Astrocyte (in vitro differentiated cells and primary cell): ENCODE measurements around the gene EXOG. TPM values are rescaled to one million over a fixed set of nuclear protein-coding genes. Genes with fewer than 3 reads are reported as not detected.

Experiments
- DNase-seq: peaks from one replicate; pipeline ENCODE4 v3.0.0-alpha.2; 2010; ENCODE audit warnings: low read depth
- FAIRE-seq: peaks from 2 replicates; lab custom pipeline; 2011; peaks lifted over from hg19 to GRCh38; lab: Jason Lieb, UNC
- H2AFZ ChIP-seq: 2 replicates; pipeline ENCODE4 v1.6.0; 2012; ENCODE audit warnings: low read depth, low read length, inconsistent platforms
- H3K27ac ChIP-seq: 2 replicates; pipeline ENCODE4 v1.5.1; 2011; ENCODE audit warnings: low read depth, low read length, inconsistent platforms
- H3K27me3 ChIP-seq: 2 replicates; pipeline ENCODE4 v1.6.0; 2011; ENCODE audit warnings: low read length, inconsistent platforms; ENCODE audit not compliant: insufficient read depth
- H3K36me3 ChIP-seq: 2 replicates; pipeline ENCODE4 v1.5.1; 2011; ENCODE audit warnings: low read length, inconsistent platforms; ENCODE audit not compliant: insufficient read depth
- H3K4me1 ChIP-seq: 2 replicates; pipeline ENCODE4 v1.5.1; 2011; ENCODE audit warnings: low read length, inconsistent platforms; ENCODE audit not compliant: insufficient read depth
- H3K4me2 ChIP-seq: 2 replicates; pipeline ENCODE4 v1.6.0; 2012; ENCODE audit warnings: low read length, inconsistent platforms
- H3K4me3 ChIP-seq: 2 replicates; pipeline ENCODE4 v1.5.1; 2011; ENCODE audit warnings: low read depth, mild to moderate bottlenecking, low read length, inconsistent platforms; ENCODE audit not compliant: insufficient read depth
- H3K79me2 ChIP-seq: 2 replicates; pipeline ENCODE4 v1.6.0; 2012; ENCODE audit warnings: mild to moderate bottlenecking, low read length, inconsistent platforms; ENCODE audit not compliant: insufficient read depth
- H3K9ac ChIP-seq: 2 replicates; pipeline ENCODE4 v1.6.0; 2012; ENCODE audit warnings: mild to moderate bottlenecking, low read length, inconsistent platforms
- H3K9me3 ChIP-seq: 2 replicates; pipeline ENCODE4 v1.5.1; 2012; ENCODE audit warnings: low read depth, mild to moderate bottlenecking, low read length, inconsistent platforms; ENCODE audit not compliant: insufficient read depth
- H4K20me1 ChIP-seq: 2 replicates; pipeline ENCODE4 v1.6.0; 2012; ENCODE audit warnings: low read length, inconsistent platforms; ENCODE audit not compliant: insufficient read depth
- H3K27ac Mint-ChIP-seq: one replicate; pipeline ENCODE4 v1.8.0; 2021; ENCODE audit warnings: mild to moderate bottlenecking, mixed read lengths; ENCODE audit not compliant: unreplicated experiment
- H3K27me3 Mint-ChIP-seq: one replicate; pipeline ENCODE4 v1.8.0; 2021; ENCODE audit warnings: low read depth, mixed read lengths; ENCODE audit not compliant: unreplicated experiment
- H3K36me3 Mint-ChIP-seq: one replicate; pipeline ENCODE4 v1.8.0; 2021; ENCODE audit warnings: low read depth, mixed read lengths; ENCODE audit not compliant: unreplicated experiment
- H3K4me1 Mint-ChIP-seq: one replicate; pipeline ENCODE4 v1.8.0; 2021; ENCODE audit warnings: low read depth, mixed read lengths; ENCODE audit not compliant: unreplicated experiment
- H3K4me3 Mint-ChIP-seq: one replicate; pipeline ENCODE4 v1.8.0; 2021; ENCODE audit warnings: mild to moderate bottlenecking, moderate library complexity, mixed read lengths; ENCODE audit not compliant: unreplicated experiment
- H3K9me3 Mint-ChIP-seq: one replicate; pipeline ENCODE4 v1.8.0; 2021; ENCODE audit warnings: mild to moderate bottlenecking, mixed read lengths; ENCODE audit not compliant: unreplicated experiment
- CTCF ChIP-seq: IDR thresholded peaks from 2 replicates; pipeline ENCODE4 v1.5.1; 2011; ENCODE audit warnings: low read depth, mild to moderate bottlenecking, inconsistent platforms, low read length, moderate library complexity; ENCODE audit not compliant: insufficient read depth
- EZH2 ChIP-seq: IDR thresholded peaks from 2 replicates; pipeline ENCODE4 v1.6.1; 2012; ENCODE audit warnings: mild to moderate bottlenecking, low read length, inconsistent platforms; ENCODE audit not compliant: insufficient read depth
- total RNA-seq: library from RNA; stranded (reverse); gene quantifications from 2 replicates; pipeline ENCODE4 v1.2.1, GENCODE V29; 2021

EXOG gene
- total RNA-seq, 1 donor from 2014 or later, result 11.5 TPM

DNA sequence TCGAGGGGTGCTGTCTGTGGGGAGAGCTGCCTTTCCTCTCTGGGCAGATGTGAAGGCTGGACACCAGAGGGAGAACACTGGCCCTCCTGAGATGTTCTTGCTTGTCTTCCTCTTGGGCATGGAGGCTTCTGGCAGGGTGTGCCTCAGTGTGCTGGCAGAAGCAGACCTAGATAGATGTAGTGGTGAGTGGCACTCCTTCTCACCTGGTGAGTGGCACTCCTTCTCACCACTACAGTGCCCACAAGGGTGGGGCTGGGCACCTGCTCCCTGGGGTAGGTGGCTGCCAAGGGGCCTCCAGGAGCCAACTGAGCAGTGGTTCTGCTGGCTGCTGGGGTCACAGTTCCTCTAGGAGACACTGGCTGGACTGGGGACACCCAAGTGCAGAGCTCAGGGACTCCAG is 23.8 kb upstream of the EXOG start:
- no peak for FAIRE-seq

GRCh38 chr3:38473229-38473628 is 22.9 kb upstream of the EXOG start:
- no peaks in the 10 kb centered on the region for H3K27me3 ChIP-seq
- H2AFZ ChIP-seq, result no peak overlapping the region
- H3K9me3 ChIP-seq, result no peaks in the 10 kb centered on the region
- Mint-ChIP-seq H3K9me3 (peaks cover 10% of the 10 kb centered on the region), H3K4me3 (no peak overlapping the region), H3K4me1 (peaks cover 10% of the 10 kb centered on the region), H3K27me3 (no peaks in the 10 kb centered on the region), H3K27ac (peak overlapping the region; percentile 58), H3K36me3 (peaks cover 4% of the 10 kb centered on the region)
- no peak overlapping the region for H3K27ac ChIP-seq
- no peaks in the 10 kb centered on the region for H3K36me3 ChIP-seq
- H3K4me2 ChIP-seq, result no peak overlapping the region
- FAIRE-seq, result no peak
- no peak overlapping the region for H3K9ac ChIP-seq
- no peak overlapping the region for H3K4me3 ChIP-seq
- no peak for TF ChIP-seq EZH2
- no peak for TF ChIP-seq CTCF
- H3K4me1 ChIP-seq, result no peaks in the 10 kb centered on the region
- H3K79me2 ChIP-seq, result peaks cover 3% of the 10 kb centered on the region
- no peak for DNase-seq
- peaks cover 34% of the 10 kb centered on the region for H4K20me1 ChIP-seq

More for the DNA sequence above, 23.8 kb upstream of the EXOG start:
- H3K27me3 ChIP-seq, result no peaks in the 10 kb centered on the region
- Mint-ChIP-seq H3K9me3 (peaks cover 10% of the 10 kb centered on the region), H3K36me3 (peaks cover 4% of the 10 kb centered on the region), H3K4me1 (peaks cover 10% of the 10 kb centered on the region), H3K27ac (no peak overlapping the region), H3K4me3 (no peak overlapping the region), H3K27me3 (no peaks in the 10 kb centered on the region)
- no peak overlapping the region for H3K4me2 ChIP-seq
- TF ChIP-seq CTCF (no peak), EZH2 (no peak)
- H3K27ac ChIP-seq, result no peak overlapping the region
- H3K79me2 ChIP-seq, result peaks cover 3% of the 10 kb centered on the region
- H3K36me3 ChIP-seq, result no peaks in the 10 kb centered on the region
- no peaks in the 10 kb centered on the region for H3K9me3 ChIP-seq
- DNase-seq, result no peak
- no peaks in the 10 kb centered on the region for H3K4me1 ChIP-seq
- H3K9ac ChIP-seq, result no peak overlapping the region
- H3K4me3 ChIP-seq, result no peak overlapping the region
- no peak overlapping the region for H2AFZ ChIP-seq
- peaks cover 34% of the 10 kb centered on the region for H4K20me1 ChIP-seq

DNA sequence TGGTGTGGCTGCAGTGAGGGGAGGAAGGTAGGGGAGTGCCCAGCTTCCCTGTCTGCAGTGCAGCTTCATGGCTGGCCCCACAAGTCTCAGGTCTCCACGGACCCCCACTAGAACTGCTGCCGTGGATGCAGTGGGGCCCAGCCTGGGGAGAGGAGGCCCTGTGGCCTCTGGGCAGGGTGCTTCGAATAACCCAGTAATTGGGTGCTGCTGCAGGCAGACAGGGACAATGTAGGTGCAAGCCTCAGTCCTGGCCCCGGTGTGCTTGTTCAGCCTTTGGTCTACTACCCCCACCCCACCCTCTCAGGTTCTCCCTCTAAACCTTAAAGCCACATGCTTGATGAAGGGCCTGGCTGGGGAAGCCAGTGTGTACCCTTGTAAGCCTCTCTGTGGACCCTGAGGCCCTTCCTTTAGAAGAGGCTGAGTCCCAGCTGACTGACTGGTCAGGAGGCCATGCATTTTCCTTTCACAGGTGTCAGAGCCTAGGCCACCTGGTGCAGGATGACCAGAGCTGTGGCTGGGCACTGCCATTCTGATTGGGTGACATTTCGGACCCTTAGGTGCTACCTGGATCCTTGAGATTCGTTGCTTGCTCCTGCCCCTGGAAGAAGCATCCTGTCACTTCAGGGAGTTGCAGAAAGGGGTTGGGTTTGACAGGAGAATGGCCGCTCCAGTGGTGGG is 21.1 kb upstream of the EXOG start:
- TF ChIP-seq EZH2 (no peak), CTCF (no peak)
- Histone ChIP-seq H3K9me3 (no peaks in the 10 kb centered on the region), H3K79me2 (peaks cover 3% of the 10 kb centered on the region), H3K4me1 (no peaks in the 10 kb centered on the region), H3K4me3 (no peak overlapping the region), H3K27ac (no peak overlapping the region), H4K20me1 (peaks cover 26% of the 10 kb centered on the region), H3K4me2 (no peak overlapping the region), H2AFZ (no peak overlapping the region), H3K36me3 (no peaks in the 10 kb centered on the region), H3K9ac (no peak overlapping the region), H3K27me3 (no peaks in the 10 kb centered on the region)
- FAIRE-seq, result no peak
- Mint-ChIP-seq H3K27me3 (no peaks in the 10 kb centered on the region), H3K27ac (no peak overlapping the region), H3K9me3 (peaks cover 3% of the 10 kb centered on the region), H3K4me1 (peaks cover 10% of the 10 kb centered on the region), H3K36me3 (peaks cover 5% of the 10 kb centered on the region), H3K4me3 (no peak overlapping the region)
- no peak for DNase-seq
